ENCODE results near the gene AGXT2.
A peak's percentile ranks its signal among the peaks of the same experiment; 100 is the strongest.

AGXT2 gene

DNA sequence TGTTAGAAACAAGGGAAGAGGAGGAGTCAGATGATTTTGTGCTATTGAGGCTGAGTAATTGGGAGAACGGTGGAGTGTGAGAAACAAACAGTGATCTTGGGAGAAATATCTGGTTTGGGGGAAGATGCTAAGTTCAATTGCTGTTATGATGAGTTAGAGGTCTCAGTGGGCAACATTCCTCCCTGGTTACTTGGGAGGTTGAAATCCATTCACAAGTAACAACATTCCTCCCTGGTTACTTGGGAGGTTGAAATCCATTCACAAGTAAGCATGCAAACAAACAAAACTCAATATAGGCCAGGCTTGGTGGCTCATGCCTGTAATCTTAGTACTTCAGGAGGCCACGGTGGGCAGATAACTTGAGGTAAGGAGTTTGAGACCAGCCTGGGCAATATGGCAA, 38.7 kb downstream of the AGXT2 start:
- DNase-seq (ENCODE audit: low read depth, low spot score) = no peak
- POLR2A ChIA-PET = no interaction called here
- TF ChIP-seq, protein P1, sequence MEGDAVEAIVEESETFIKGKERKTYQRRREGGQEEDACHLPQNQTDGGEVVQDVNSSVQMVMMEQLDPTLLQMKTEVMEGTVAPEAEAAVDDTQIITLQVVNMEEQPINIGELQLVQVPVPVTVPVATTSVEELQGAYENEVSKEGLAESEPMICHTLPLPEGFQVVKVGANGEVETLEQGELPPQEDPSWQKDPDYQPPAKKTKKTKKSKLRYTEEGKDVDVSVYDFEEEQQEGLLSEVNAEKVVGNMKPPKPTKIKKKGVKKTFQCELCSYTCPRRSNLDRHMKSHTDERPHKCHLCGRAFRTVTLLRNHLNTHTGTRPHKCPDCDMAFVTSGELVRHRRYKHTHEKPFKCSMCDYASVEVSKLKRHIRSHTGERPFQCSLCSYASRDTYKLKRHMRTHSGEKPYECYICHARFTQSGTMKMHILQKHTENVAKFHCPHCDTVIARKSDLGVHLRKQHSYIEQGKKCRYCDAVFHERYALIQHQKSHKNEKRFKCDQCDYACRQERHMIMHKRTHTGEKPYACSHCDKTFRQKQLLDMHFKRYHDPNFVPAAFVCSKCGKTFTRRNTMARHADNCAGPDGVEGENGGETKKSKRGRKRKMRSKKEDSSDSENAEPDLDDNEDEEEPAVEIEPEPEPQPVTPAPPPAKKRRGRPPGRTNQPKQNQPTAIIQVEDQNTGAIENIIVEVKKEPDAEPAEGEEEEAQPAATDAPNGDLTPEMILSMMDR (IDR thresholded peaks at IDR 0.05; ENCODE audit: insufficient read depth, low read length, missing control alignments) = no peak
- CTCF ChIA-PET = interaction anchor here (2.8 kb wide), 1 partner anchor 13 kb away, joined by 9 read pairs; no protein-coding TSS in a partner anchor
- H3K4me3 ChIP-seq (ENCODE audit: low read depth, low read length) = no peak overlapping the region

DNA sequence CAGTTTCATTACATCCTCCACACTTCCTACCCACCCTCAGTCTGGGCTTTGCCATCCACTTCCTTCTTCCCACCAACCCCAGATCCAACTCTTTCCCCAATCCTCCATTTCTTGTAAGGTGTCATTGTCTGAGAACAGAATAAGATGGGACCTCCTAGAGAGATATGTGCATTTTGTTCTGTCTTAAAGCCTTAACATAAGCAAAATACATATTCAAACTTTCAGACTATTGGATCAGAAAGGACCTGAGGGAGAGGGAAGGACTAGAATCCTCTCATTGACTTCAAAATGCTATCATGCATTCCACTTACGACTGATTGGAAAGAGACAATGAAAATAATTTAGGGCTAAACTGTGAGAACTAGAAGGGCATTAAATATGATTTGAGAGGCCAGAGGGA, 43.0 kb downstream of the AGXT2 start:
- no peak for DNase-seq (ENCODE audit: low read depth, low spot score)
- H3K4me3 ChIP-seq (ENCODE audit: low read depth, low read length) = no peak overlapping the region
- CTCF ChIA-PET = interaction anchor here (1.1 to 5.7 kb wide), 8 partner anchors 11 to 561 kb away, joined by 3 to 72 read pairs (median 10); partner anchors contain the start of gene DNAJC21
- TF ChIP-seq, protein P1 (IDR thresholded peaks at IDR 0.05; ENCODE audit: insufficient read depth, low read length, missing control alignments) = no peak
- POLR2A ChIA-PET = no interaction called here

DNA sequence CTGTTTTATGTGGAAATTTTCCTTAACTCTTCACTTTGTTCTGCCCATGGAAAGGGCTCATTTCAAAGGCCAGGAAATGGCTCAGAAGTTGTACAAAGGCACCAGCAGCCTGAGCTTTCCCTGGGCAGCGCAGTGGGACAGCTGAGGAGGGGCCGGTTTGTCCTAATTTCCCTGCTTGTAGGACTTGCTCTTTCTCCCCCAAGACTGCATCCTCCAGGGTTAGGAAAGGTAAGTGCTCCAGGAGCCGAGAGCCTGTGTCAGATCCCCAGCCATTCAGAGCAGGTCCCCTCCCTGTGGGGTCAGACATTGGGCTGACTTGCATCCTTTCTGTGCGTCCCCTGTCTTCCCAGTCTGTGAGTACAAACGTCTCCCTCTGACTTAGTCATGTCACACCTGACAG, 43.5 kb downstream of the AGXT2 start:
- TF ChIP-seq, protein P1 (IDR thresholded peaks at IDR 0.05; ENCODE audit: insufficient read depth, low read length, missing control alignments) = no peak
- ChIA-PET CTCF (interaction anchor here (0.8 to 5.7 kb wide), 26 partner anchors 8 to 922 kb away, joined by 3 to 72 read pairs (median 5); partner anchors contain the start of gene DNAJC21), POLR2A (no interaction called here)
- H3K4me3 ChIP-seq (ENCODE audit: low read depth, low read length) = no peak overlapping the region
- no peak for DNase-seq (ENCODE audit: low read depth, low spot score)

DNA sequence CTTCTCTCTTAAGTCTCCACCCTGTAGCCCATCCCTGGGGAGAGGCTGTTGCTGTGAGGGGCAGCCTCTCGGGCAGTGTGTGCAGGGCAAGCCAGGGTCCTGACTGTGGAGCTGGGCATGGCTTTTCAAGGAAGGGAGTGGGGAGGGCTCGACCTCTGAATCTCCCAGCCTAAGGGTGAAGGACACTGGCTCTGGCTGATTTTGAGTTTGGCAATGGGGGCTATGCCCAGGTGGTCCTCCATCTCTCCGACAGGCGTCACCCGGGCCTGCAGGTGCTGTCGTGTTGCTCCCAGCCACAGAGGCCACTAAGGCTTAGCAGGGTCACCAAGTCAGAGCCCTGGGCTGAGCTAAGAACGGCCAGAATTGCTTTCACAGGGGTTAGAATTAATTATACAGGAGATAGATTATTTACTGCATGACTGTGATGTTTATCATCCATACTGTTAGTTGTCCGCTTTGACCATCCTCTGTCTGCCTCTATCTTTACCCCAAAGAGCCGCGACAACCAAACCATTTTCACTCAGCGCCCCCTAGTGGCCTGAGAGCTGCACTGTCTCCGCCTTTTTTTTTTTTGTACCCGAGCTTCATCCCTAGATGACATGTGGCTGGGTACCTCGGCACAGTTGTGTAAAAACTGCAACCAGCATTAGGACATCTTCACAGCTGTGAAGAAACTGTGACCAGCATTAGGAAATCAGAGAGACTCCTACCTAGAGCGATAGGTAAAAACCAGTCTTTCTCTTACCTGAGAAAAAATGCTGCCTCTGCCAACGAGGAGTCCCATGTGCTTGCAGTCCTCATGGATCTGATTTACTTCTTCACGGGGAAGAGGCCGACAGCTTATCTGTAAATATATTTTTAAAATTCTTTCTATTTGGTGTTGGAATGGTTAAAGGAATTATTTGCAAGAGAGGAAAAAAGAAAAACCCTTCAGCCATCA, 44.5 kb downstream of the AGXT2 start:
- POLR2A ChIA-PET = no interaction called here
- CTCF ChIA-PET = interaction anchor here (0.6 to 5.7 kb wide), 45 partner anchors 9 to 923 kb away, joined by 3 to 72 read pairs (median 5); partner anchors contain the start of genes BRIX1, DNAJC21 and RAD1
- no peak for DNase-seq (ENCODE audit: low read depth, low spot score)
- TF ChIP-seq, protein P1 (IDR thresholded peaks at IDR 0.05; ENCODE audit: insufficient read depth, low read length, missing control alignments) = peak; percentile 79
- H3K4me3 ChIP-seq (ENCODE audit: low read depth, low read length) = no peak overlapping the region

DNA sequence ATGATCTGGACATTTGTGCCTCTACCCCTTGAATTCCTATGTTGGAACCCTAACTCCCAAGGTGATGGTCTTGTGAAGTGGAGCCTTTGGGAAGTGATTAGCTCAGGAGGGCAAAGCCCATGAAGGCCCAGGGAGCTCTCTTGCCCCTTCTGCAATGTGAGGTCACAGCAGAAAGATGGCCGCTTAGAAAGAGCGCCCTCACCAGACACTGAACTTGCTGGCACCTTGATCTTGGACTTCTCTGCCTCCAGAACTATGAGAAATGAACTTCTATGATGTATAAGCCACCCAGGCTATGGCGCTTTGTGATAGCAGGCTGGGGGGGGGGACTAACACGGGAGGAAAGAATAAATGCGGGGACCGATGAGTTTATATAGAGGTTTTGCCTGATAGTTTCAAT, 45.3 kb downstream of the AGXT2 start:
- CTCF ChIA-PET = interaction anchor here (0.9 to 5.7 kb wide), 21 partner anchors 9 to 527 kb away, joined by 3 to 72 read pairs (median 7); partner anchors contain the start of genes BRIX1 and RAD1
- DNase-seq (ENCODE audit: low read depth, low spot score) = no peak
- no peak overlapping the region for H3K4me3 ChIP-seq (ENCODE audit: low read depth, low read length)
- POLR2A ChIA-PET = no interaction called here
- TF ChIP-seq, protein P1 (IDR thresholded peaks at IDR 0.05; ENCODE audit: insufficient read depth, low read length, missing control alignments) = no peak

DNA sequence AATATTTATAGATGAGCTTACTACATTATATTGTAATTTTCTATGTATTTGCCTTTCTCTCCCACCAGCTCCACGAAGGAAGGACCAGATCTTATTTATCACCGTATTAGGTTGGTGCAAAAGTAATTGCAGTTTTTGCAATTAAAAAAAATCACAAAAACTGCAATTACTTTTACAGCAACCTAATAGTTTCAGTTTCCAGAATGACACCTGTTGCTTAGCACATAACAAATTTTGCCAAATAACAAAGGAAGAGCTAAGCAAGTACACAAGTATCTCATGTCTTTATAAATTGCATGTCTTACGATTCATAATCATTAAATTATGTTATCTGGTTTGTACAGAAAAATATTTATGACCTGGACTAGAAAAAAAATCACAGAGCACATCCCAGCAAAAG, 45.9 kb downstream of the AGXT2 start:
- POLR2A ChIA-PET = no interaction called here
- CTCF ChIA-PET = interaction anchor here (0.9 to 5.7 kb wide), 19 partner anchors 8 to 526 kb away, joined by 3 to 72 read pairs (median 5); partner anchors contain the start of genes BRIX1 and RAD1
- DNase-seq (ENCODE audit: low read depth, low spot score) = no peak
- no peak overlapping the region for H3K4me3 ChIP-seq (ENCODE audit: low read depth, low read length)
- TF ChIP-seq, protein P1 (IDR thresholded peaks at IDR 0.05; ENCODE audit: insufficient read depth, low read length, missing control alignments) = no peak

All from AG04449 (cell line).